HG03196 (cell line): ENCODE results near the gene EGLN3.
"Not testable (repeated sequence)": the region's sequence is repeated elsewhere in the genome, so short reads cannot be mapped to it uniquely, and the experiment has no call there.

Experiments
- ATAC-seq: cut with Tn5 transposase; IDR thresholded peaks from one replicate; pipeline ENCODE4 v1.9.1; 2021; ENCODE audit not compliant: unreplicated experiment

Gene EGLN3

GRCh38 chr14:33950320-33951182 lies at the start of gene EGLN3:
Gene EGLN3 (minus strand): TSS chr14:33951074. CDS start chr14:33950752, 322 bp downstream.
- ATAC-seq = peak; percentile 82

GRCh38 chr14:34000396-34000795 lies 49.5 kb upstream of the EGLN3 start:
- no peak for ATAC-seq

DNA sequence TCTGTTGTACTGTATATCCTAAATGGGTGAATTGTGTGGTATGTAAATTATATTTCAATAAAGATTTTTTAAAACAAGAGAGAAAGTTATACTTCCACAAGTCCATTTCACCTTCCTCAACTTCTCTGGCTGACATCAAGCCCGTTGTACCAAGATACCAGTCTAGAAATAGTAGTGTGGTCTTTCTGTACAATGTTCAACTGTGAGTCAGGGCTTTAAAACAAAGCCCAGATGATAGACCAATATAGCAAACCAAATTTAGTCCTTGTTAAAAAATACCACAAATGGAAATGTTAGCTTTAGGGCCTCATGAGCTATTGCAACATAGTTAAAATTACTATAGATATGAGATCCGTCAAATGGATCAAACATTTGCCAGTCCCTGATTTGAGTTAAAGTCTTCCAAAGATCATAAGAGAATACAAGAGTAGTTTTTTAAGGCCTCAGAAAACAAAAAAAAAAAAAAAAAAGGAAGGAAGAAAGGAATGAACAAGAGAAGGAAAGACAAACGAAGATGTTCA lies 49.0 kb upstream of the EGLN3 start:
- ATAC-seq = no peak

DNA sequence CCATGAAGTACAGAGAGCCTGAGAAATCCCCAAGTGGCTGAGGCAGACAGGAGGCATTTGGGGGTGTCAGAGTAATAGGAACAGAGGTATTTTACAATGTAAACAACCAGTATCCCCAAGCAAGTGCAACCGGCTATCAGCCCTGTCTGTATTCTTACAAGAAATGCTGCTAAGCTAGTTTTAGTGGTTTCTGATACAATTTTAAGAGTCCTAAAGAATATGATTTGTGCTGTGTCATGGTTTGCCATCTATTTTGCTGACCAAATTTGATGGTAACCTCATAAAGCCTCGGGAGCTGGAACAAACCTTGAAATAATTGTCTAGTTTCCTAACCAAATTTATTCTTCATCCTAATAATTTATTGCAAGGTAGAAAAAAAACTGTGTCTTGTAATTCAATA lies 46.7 kb upstream of the EGLN3 start:
- no peak for ATAC-seq

GRCh38 chr14:33996462-33996861 lies 45.6 kb upstream of the EGLN3 start:
- no peak for ATAC-seq

DNA sequence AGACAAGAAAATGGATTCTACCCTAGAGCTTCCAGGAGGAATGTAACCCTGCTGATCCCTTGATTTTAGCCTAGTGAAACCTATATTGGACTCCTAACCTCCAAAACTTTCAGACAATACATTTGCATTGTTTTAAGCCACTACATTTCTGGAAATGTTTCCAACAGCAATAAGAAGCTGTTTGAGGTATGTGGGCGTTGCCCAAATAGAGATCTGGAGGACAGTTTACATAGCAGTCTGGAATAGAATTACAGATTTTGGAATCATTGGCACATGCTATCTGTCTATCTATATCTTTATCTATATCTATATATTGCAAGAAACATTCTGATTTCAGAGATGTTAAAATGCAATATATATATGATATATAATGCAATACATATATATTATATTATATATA lies 42.4 kb upstream of the EGLN3 start:
- ATAC-seq = no peak

DNA sequence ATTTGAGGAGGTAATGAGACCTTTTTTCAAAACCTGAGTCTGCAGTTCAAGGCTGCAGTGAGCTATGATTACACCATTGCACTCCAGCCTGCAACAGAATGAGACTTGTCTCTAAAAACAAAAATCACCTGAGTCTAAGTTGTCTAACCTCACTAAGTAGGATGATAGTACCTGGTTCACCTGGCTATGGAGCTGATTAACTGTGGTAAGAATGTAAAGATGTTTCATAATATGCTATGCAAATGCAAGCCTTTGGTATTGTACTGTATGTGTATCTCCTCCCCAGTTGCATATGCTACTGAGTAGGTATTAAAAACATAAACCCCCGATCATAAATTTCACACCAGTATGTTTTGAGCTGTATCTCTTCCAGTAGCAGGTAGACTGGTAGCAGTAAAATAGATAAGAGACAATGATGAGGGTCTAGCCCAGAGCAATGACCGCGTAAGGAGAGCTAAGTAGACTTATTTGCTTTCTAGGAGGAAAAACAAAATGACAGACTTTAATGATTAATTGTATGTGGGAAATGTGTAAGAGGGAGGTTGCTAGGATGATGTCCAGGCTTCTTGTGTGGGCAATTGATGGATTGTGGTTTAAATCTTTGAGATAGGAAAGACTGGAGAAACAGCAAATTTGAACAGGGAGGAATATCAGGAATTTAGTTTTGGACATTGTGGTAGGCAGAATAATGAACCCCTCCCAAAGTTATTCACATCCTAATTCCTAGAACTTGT lies 41.6 kb upstream of the EGLN3 start:
- no peak for ATAC-seq

DNA sequence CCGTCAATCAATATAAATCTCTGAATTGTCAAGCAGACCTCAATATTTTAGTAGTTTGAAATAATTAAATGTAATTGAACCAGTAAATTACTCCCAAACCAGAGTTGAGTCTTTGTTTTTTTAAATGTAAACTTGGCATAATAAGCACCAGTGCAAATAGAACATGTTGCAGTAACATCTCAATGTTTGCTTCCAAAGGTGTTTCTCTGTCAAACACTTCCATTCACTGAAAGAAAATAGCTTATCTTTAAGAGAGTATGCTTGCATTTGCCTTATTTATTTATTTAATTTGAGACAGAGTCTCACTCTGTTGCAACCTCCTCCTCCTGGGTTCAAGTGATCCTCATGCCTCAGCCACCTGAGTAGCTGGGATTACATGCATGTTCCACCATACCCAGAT lies 39.9 kb upstream of the EGLN3 start:
- no peak for ATAC-seq

GRCh38 chr14:33987565-33988080 lies 36.7 kb upstream of the EGLN3 start:
- no peak for ATAC-seq

- no peak for ATAC-seq
Observed at GRCh38 chr14:33986804-33987203, 35.9 kb upstream of the EGLN3 start.

DNA sequence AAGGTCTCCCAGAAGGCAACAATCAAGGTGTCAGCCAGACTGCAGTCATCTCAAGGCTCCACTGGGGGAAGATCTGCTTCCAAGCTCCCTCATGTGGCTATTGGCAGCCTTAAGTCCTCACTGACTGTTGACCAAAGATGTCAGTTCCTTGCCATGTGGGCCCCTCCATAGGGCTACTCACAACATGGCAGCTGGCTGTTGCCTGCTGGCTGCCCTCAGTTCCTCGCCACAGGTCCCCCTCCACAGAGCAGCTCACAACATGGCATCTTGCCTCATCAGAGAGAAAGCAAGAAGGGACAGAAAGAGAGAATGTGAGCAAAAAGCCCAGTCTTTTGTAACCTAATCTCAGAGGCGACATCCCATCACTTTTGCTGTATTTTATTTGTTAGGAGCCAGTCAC lies 34.4 kb upstream of the EGLN3 start:
- no peak for ATAC-seq

GRCh38 chr14:33979613-33980276 lies 28.9 kb upstream of the EGLN3 start:
- ATAC-seq = peak; percentile 69

DNA sequence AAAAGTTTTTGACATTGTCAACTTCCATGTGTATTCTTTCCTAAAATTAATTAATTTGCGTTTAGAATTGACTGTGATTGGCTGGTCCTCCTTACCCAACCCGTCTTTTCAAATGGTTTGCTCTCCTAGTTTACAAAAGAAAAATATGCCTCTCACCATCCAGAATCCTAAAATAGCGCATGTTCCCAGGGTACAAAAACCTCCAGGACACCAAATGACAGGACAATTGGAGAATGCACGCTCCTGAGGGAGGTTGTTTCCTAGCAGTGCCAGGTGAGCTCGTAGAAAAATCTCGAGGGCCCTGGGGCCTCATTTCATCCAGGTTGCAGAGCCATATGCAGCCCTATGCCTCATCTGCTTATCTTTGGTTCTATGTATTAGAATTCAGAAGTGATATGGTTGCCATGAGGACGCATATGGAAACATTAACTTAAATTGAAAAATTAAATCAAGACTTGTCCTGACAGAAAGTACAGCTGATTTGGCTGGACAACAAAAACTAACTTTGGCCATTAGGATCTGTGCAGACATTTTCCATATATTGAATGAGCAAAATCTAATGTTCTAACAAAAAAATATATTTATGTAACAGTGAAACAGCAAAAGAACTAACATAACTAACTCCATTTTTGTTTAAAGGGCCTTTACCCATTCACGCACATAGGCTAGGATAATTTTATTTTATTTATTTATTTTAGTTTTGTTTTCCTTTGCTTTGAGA lies 28.2 kb upstream of the EGLN3 start:
- ATAC-seq = no peak

GRCh38 chr14:33972583-33973081 lies 21.8 kb upstream of the EGLN3 start:
- ATAC-seq = peak; percentile 85

DNA sequence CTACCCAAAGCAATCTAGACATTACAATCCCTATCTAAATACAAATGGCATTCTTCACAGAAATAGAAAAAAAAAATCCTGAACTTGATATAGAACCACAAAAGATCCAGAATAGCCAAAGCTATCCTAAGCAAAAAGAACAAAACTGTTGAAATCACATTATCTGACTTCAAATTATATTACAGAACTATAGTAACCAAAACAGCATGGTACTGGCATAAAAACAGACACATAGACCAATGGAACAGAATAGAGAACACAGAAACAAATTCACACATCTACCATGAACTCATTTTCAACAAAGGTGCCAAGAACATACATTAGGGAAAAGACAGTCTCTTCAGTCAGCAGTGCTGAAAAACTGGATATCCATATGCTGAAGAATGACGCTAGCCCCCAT lies 19.0 kb upstream of the EGLN3 start:
- ATAC-seq = not testable (repeated sequence)

DNA sequence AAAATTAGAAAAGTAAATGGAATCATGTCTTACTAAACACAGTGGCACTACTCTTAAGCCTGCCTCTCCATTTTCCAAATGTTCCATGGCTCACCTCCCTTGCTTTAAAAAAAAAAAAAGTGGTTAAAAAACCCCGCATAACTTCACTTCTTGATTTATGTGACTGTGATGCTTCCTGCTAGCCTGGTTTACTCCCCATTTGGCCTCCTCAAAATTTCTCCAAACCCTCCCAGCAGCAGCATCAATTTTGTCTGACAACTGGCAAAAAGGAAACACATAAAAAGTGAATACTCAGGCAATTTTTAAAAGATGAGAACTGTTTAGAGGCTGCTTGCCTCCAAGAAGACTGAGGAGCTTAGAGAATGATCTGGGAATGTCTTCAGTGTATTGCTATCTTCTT lies 17.8 kb upstream of the EGLN3 start:
- no peak for ATAC-seq

DNA sequence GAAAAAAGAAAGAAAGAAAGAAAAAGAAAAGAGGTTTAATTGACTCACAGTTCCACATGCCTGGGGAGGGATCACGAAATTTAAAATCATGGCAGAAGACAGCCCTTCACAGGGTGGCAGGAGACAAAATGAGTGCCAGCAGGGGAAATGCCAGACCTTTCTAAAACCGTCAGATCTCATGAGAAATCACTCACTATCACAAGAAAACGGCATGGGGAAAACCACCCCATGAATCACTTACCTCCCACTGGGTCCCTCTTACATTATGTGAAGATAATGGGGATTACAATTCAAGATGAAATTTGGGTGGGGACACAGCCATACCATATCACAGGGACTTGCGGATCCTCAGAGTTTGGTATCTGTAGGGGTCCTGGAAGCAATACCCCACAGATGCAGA lies 16.3 kb upstream of the EGLN3 start:
- no peak for ATAC-seq

DNA sequence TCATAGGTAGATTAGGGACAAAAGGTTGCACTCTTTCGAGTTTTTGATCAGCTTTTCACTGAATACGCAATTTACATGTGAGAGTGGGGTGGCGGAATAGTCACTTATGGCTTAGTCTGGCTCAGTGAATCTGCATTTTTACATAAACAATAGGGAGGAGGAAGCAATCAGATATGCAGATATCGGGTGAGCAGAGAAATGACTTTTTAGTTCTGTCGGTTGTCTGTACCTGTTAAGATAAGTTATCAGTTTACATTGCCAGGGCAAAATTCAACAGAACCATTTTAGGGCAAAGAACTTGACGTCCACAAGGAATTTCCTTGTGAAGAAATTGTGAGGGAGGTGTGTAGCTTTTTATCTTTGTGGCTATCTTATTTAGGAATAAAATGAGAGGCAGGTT lies 15.4 kb upstream of the EGLN3 start:
- no peak for ATAC-seq

DNA sequence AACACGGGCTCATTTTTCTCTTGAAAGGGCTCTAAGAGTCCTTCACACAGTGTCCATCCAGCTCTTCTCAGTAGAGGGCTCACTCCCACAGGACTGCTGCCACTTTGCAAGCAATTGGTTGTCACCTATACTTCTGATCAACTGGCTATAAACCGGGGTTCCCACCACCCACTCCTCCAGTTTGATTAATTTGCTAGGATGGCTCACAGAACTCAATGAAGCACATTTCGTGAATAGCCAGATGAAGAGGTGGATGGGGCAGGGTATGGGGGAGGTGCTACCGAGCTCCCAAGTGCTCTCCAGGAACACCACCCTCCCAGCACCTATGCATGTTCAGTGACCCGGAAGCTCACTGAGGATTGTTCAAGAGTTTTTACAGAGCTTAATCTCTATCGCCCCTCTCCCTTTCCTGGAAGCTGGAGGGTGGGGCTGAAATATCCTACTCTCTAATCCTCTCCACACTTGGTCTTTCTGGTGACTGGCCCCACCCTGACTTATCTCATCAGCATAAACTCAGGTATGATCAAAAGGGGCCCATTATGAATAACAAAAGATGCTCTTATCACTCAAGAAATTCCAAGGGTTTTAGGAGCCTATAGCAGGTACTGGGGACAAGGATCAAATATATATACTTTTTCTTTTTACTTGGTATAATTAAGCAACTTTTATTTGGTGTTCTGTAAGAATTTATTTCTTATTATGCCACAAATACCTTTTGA lies 13.9 kb upstream of the EGLN3 start:
- ATAC-seq = no peak

DNA sequence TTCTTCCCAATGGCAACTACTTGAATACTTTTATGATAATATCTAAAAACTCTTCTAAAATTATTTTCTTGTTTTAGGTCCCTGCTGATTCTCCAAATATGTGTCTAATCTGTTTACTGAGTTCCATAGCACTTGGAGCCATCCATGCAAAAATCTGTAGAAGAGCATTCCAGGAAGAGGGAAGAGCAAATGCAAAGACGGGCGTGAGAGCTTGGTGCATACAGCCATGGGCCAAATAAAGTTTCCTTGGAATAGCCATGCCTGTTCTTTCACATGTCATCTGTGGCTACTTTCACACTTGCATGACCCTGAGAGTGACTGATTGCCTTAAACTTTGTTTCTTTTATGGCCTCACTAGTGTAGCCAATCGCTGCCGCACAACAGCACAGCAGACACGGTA lies 13.0 kb upstream of the EGLN3 start:
- no peak for ATAC-seq
